ENCODE data around the gene TWSG1.

The TWSG1 gene

GRCh38 chr18:9334329-9334972 lies at the start of gene TWSG1:
TSS of gene TWSG1 (plus strand) at chr18:9334773. CDS start at chr18:9337230, 2,457 bp downstream.
- in situ Hi-C loops (cut with MboI; ENCODE audit: low pct_unique_long_range_greater_than_20kb, low sequenced_read_pairs), result no loop called here
- peak; percentile 84 for DNase-seq

- no peak for DNase-seq
- in situ Hi-C loops (cut with MboI; ENCODE audit: low pct_unique_long_range_greater_than_20kb, low sequenced_read_pairs), result no loop called here
Observed at GRCh38 chr18:9285604-9286003, 49.0 kb upstream of the TWSG1 start.

- in situ Hi-C loops (cut with MboI; ENCODE audit: low pct_unique_long_range_greater_than_20kb, low sequenced_read_pairs), result no loop called here
- no peak for DNase-seq
Observed at GRCh38 chr18:9287036-9287435, 47.5 kb upstream of the TWSG1 start.

- no peak for DNase-seq
- in situ Hi-C loops (cut with MboI; ENCODE audit: low pct_unique_long_range_greater_than_20kb, low sequenced_read_pairs), result no loop called here
Observed at GRCh38 chr18:9289698-9290097, 44.9 kb upstream of the TWSG1 start.

GRCh38 chr18:9290156-9290555 lies 44.4 kb upstream of the TWSG1 start:
- DNase-seq, result peak; percentile 23
- in situ Hi-C loops (cut with MboI; ENCODE audit: low pct_unique_long_range_greater_than_20kb, low sequenced_read_pairs), result no loop called here

- DNase-seq, result no peak
- in situ Hi-C loops (cut with MboI; ENCODE audit: low pct_unique_long_range_greater_than_20kb, low sequenced_read_pairs), result no loop called here
Observed at GRCh38 chr18:9292047-9292446, 42.5 kb upstream of the TWSG1 start.

GRCh38 chr18:9293948-9294347 lies 40.6 kb upstream of the TWSG1 start:
- DNase-seq, result no peak

GRCh38 chr18:9296233-9297006 lies 38.2 kb upstream of the TWSG1 start:
- no peak for DNase-seq
- in situ Hi-C loops (cut with MboI; ENCODE audit: low pct_unique_long_range_greater_than_20kb, low sequenced_read_pairs), result no loop called here

More at GRCh38 chr18:9293948-9294347, 40.6 kb upstream of the TWSG1 start:
- in situ Hi-C loops (cut with MboI; ENCODE audit: low pct_unique_long_range_greater_than_20kb, low sequenced_read_pairs), result no loop called here

- in situ Hi-C loops (cut with MboI; ENCODE audit: low pct_unique_long_range_greater_than_20kb, low sequenced_read_pairs), result no loop called here
- no peak for DNase-seq
Observed at GRCh38 chr18:9297007-9297393, 37.6 kb upstream of the TWSG1 start.

GRCh38 chr18:9304388-9305070 lies 30.0 kb upstream of the TWSG1 start:
- in situ Hi-C loops (cut with MboI; ENCODE audit: low pct_unique_long_range_greater_than_20kb, low sequenced_read_pairs), result no loop called here

GRCh38 chr18:9319333-9319732 lies 15.2 kb upstream of the TWSG1 start:
- DNase-seq, result no peak
- in situ Hi-C loops (cut with MboI; ENCODE audit: low pct_unique_long_range_greater_than_20kb, low sequenced_read_pairs), result no loop called here

More at GRCh38 chr18:9304388-9305070, 30.0 kb upstream of the TWSG1 start:
- no peak for DNase-seq

- peak; percentile 82 for DNase-seq
Observed at GRCh38 chr18:9321017-9321452, 13.5 kb upstream of the TWSG1 start.

GRCh38 chr18:9321736-9322135 lies 12.8 kb upstream of the TWSG1 start:
- in situ Hi-C loops (cut with MboI; ENCODE audit: low pct_unique_long_range_greater_than_20kb, low sequenced_read_pairs), result no loop called here
- DNase-seq, result no peak

More at GRCh38 chr18:9321017-9321452, 13.5 kb upstream of the TWSG1 start:
- in situ Hi-C loops (cut with MboI; ENCODE audit: low pct_unique_long_range_greater_than_20kb, low sequenced_read_pairs), result no loop called here

GRCh38 chr18:9322744-9323143 lies 11.8 kb upstream of the TWSG1 start:
- DNase-seq, result peak; percentile 50
- in situ Hi-C loops (cut with MboI; ENCODE audit: low pct_unique_long_range_greater_than_20kb, low sequenced_read_pairs), result no loop called here

- peak; percentile 65 for DNase-seq
Observed at GRCh38 chr18:9323750-9324445, 10.7 kb upstream of the TWSG1 start.

GRCh38 chr18:9325716-9326115 lies 8.9 kb upstream of the TWSG1 start:
- no peak for DNase-seq
- in situ Hi-C loops (cut with MboI; ENCODE audit: low pct_unique_long_range_greater_than_20kb, low sequenced_read_pairs), result no loop called here

More at GRCh38 chr18:9323750-9324445, 10.7 kb upstream of the TWSG1 start:
- in situ Hi-C loops (cut with MboI; ENCODE audit: low pct_unique_long_range_greater_than_20kb, low sequenced_read_pairs), result no loop called here

GRCh38 chr18:9328776-9329175 lies 5.8 kb upstream of the TWSG1 start:
- no peak for DNase-seq
- in situ Hi-C loops (cut with MboI; ENCODE audit: low pct_unique_long_range_greater_than_20kb, low sequenced_read_pairs), result no loop called here

- in situ Hi-C loops (cut with MboI; ENCODE audit: low pct_unique_long_range_greater_than_20kb, low sequenced_read_pairs), result no loop called here
- DNase-seq, result no peak
Observed at GRCh38 chr18:9329471-9329870, 5.1 kb upstream of the TWSG1 start.

GRCh38 chr18:9330419-9330818 lies 4.2 kb upstream of the TWSG1 start:
- in situ Hi-C loops (cut with MboI; ENCODE audit: low pct_unique_long_range_greater_than_20kb, low sequenced_read_pairs), result no loop called here
- no peak for DNase-seq

Measured in KBM-7 (cell line).